Activated CD8-positive, alpha-beta memory T cell treated with anti-CD3 and anti-CD28 coated beads, Interleukin-2, amount 50 U/mL, for 24 hours (primary cell): ENCODE results near the gene LAMTOR1.

ENCODE experiments used
- DNase-seq: peaks from one replicate; pipeline ENCODE4 v3.0.0-alpha.2; 2020; ENCODE audit errors: extremely low read depth

LAMTOR1 gene

GRCh38 chr11:72081821-72082453, 21.2 kb downstream of the LAMTOR1 start:
- no peak for DNase-seq

GRCh38 chr11:72081184-72081644, 21.9 kb downstream of the LAMTOR1 start:
- no peak for DNase-seq

- peak; percentile 98 for DNase-seq
Measured at GRCh38 chr11:72080326-72081183, 22.5 kb downstream of the LAMTOR1 start, which contains the start of the genes LRRC51 and NUMA1. Gene LRRC51 (plus strand): TSS chr11:72080850. CDS start chr11:72089084, 8,234 bp downstream. Gene NUMA1 (minus strand): TSS chr11:72080542. CDS start chr11:72035943, 44,599 bp downstream.

- DNase-seq = no peak
Measured at GRCh38 chr11:72079819-72080325, 23.2 kb downstream of the LAMTOR1 start.

- no peak for DNase-seq
Measured at GRCh38 chr11:72078477-72078876, 24.6 kb downstream of the LAMTOR1 start.

GRCh38 chr11:72075756-72076155, 27.3 kb downstream of the LAMTOR1 start:
- no peak for DNase-seq

- DNase-seq = no peak
Measured at GRCh38 chr11:72075109-72075508, 28.0 kb downstream of the LAMTOR1 start.

- DNase-seq = no peak
Measured at GRCh38 chr11:72072348-72072747, 30.7 kb downstream of the LAMTOR1 start.

- DNase-seq = no peak
Measured at GRCh38 chr11:72070491-72070890, 32.6 kb downstream of the LAMTOR1 start.

- DNase-seq = no peak
Measured at GRCh38 chr11:72069787-72070251, 33.3 kb downstream of the LAMTOR1 start.

- no peak for DNase-seq
Measured at GRCh38 chr11:72069200-72069599, 33.9 kb downstream of the LAMTOR1 start.

- DNase-seq = no peak
Measured at GRCh38 chr11:72067676-72068075, 35.4 kb downstream of the LAMTOR1 start.

- no peak for DNase-seq
Measured at GRCh38 chr11:72067266-72067665, 35.8 kb downstream of the LAMTOR1 start.

- no peak for DNase-seq
Measured at GRCh38 chr11:72066855-72067254, 36.2 kb downstream of the LAMTOR1 start.

GRCh38 chr11:72061739-72062396, 41.2 kb downstream of the LAMTOR1 start:
- no peak for DNase-seq

GRCh38 chr11:72058416-72059034, 44.6 kb downstream of the LAMTOR1 start:
- DNase-seq = no peak

- DNase-seq = no peak
Measured at GRCh38 chr11:72048766-72049460, 54.2 kb downstream of the LAMTOR1 start.
